Parietal lobe (tissue), 1 donor: ENCODE results near the gene IFI27L1. TPM values are rescaled to one million over a fixed set of nuclear protein-coding genes. Genes with fewer than 3 reads are reported as not detected.

Experiments
- total RNA-seq: library from RNA; depleted of rRNA; stranded (reverse); fragments of >200 nt; gene quantifications from one replicate; pipeline ENCODE4 v1.2.3, GENCODE V29; 2014

The IFI27L1 gene, protein sequence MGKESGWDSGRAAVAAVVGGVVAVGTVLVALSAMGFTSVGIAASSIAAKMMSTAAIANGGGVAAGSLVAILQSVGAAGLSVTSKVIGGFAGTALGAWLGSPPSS
- total RNA-seq, result 5.3 TPM

GRCh38 chr14:94080621-94081385 lies at the start of gene IFI27L1, which contains the start of gene DDX24:
Gene IFI27L1, plus strand, starts transcription at chr14:94081310. Its CDS starts 15,628 bp downstream, at chr14:94096938.
Gene DDX24, minus strand, starts transcription at chr14:94081202. Its CDS starts 1,460 bp downstream, at chr14:94079742.

DNA sequence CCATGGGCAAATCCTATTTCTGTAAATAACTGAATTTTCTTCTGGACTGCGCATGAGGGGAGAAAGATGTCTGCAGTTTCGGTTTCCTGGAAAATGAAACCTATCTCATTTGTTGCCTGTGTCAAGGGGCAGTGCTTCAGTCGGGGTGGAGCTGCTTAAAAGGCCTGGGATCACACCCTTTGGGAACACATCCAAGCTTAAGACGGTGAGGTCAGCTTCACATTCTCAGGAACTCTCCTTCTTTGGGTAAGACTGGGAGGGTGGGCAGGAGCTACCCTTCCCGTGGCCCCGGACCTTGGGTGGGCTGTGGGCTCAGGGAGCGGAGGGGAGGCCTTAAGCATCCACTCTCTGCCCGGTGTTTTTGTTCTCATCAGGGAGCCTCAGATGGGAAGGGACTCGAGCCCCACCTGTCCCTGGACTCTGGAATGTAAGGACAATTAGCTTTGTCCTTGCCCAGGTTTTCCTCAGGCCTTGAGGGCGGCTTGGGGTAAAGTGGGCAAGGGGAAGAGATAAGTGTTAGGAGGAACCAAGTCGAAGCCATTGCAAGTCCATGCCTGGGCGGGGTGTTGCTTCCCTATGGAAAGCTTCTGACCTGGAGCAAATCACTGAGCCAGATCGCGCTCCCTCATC lies 29.6 kb downstream of the IFI27L1 start, which contains the start of gene IFI27:
TSS of gene IFI27 (plus strand) at position 185 of the 630 bp plus-strand sequence.

GRCh38 chr14:94129111-94129757 lies 48.1 kb downstream of the IFI27L1 start, which contains the start of gene IFI27L2:
Gene IFI27L2, minus strand, starts transcription at chr14:94129604. Its CDS starts 40 bp downstream, at chr14:94129564.

Other genes with a start within 250 kb of the IFI27L1 start
- 1.6 TPM for gene FAM181A, start 154.0 kb upstream of the IFI27L1 start, total RNA-seq
- gene ASB2, start 104.7 kb upstream of the IFI27L1 start, total RNA-seq, result not detected
- gene CCDC197, start 84.0 kb upstream of the IFI27L1 start, total RNA-seq, result not detected
- 5.6 TPM for gene OTUB2, start 55.0 kb upstream of the IFI27L1 start, total RNA-seq
- 121 TPM for gene DDX24, start 108 bp upstream of the IFI27L1 start, total RNA-seq
- gene IFI27, start 29.4 kb downstream of the IFI27L1 start, total RNA-seq, result 8.8 TPM
- gene IFI27L2, start 48.3 kb downstream of the IFI27L1 start, total RNA-seq, result 11.9 TPM
- 1.6 TPM for gene PPP4R4, start 93.0 kb downstream of the IFI27L1 start, total RNA-seq
- gene SERPINA10, start 212.0 kb downstream of the IFI27L1 start, total RNA-seq, result not detected
- gene SERPINA6, start 242.0 kb downstream of the IFI27L1 start, total RNA-seq, result not detected